GM12878 (cell line): ENCODE data around the gene BMP8B. TPM values are rescaled to one million over a fixed set of nuclear protein-coding genes. Genes with fewer than 3 reads are reported as not detected.

Experiments
- ATAC-seq: fragments of 200-7000 bp; cut with Tn5 transposase; 3 replicates; pipeline ENCODE4 v1.9.1; 2020; ENCODE audit warnings: mild to moderate bottlenecking, moderate library complexity
- BruUV-seq: library from RNA; stranded (reverse); fragments of 400-500 nt; replicated peaks from 2 replicates; lab custom pipeline; 2021; lab: Mats Ljungman, UMichigan
- CTCF ChIA-PET: fragments of 300-600 bp; sonication (Branson Sonifier 250); formaldehyde crosslinking; extraction: SDS; loops from one replicate; lab custom pipeline; 2021; ENCODE audit warnings: inconsistent platforms; lab: Yijun Ruan, JAX
- POLR2A ChIA-PET: fragments of 350-600 bp; formaldehyde crosslinking; extraction: SDS; loops from one replicate; lab custom pipeline; 2021; ENCODE audit warnings: inconsistent platforms; lab: Charles Lee
- RAD21 ChIA-PET: fragments of 300-600 bp; sonication (Branson Sonifier 250); formaldehyde crosslinking; loops from one replicate; lab custom pipeline; 2023; ENCODE audit warnings: antibody characterized with exemption; ENCODE audit not compliant: unreplicated experiment; lab: Charles Lee
- SMC1A ChIA-PET: fragments of 300-600 bp; sonication (Branson Sonifier 250); formaldehyde crosslinking; loops from one replicate; lab custom pipeline; 2023; ENCODE audit not compliant: unreplicated experiment, uncharacterized antibody; lab: Charles Lee
- DNase-seq: peaks from one replicate; pipeline ENCODE4 v3.0.0-alpha.2; 2011; ENCODE audit warnings: low read depth, low spot score
- FAIRE-seq: peaks from 3 replicates; lab custom pipeline; 2011; peaks lifted over from hg19 to GRCh38; lab: Jason Lieb, UNC
- H2AFZ ChIP-seq: 2 replicates; pipeline ENCODE4 v1.6.0; 2011; ENCODE audit warnings: low read depth, low read length, control low read depth; ENCODE audit not compliant: control insufficient read depth
- H3K27ac ChIP-seq: 2 replicates; pipeline ENCODE4 v1.5.1; 2011; ENCODE audit warnings: control low read depth; ENCODE audit not compliant: control insufficient read depth, insufficient read depth
- H3K27me3 ChIP-seq, 2 experiments: replicated peaks in 1 of 2; 2 replicates each; pipeline versions ENCODE4 v1.6.0 to v1.6.1; 2011; ENCODE audit warnings: low read length in 1 of 2; ENCODE audit not compliant: control insufficient read depth in 2 of 2, insufficient read depth in 2 of 2
- H3K36me3 ChIP-seq, 2 experiments: 2 replicates each; pipeline ENCODE4 v1.5.1; 2011; ENCODE audit warnings: low read length in 1 of 2; ENCODE audit not compliant: control insufficient read depth in 2 of 2, insufficient read depth in 2 of 2
- H3K4me1 ChIP-seq: 2 replicates; pipeline ENCODE4 v1.6.1; 2011; ENCODE audit warnings: mild to moderate bottlenecking, low read length, moderate library complexity, mixed read lengths; ENCODE audit not compliant: control insufficient read depth, insufficient read depth
- H3K4me2 ChIP-seq: 2 replicates; pipeline ENCODE4 v1.6.0; 2011; ENCODE audit warnings: control low read depth; ENCODE audit not compliant: control insufficient read depth, insufficient read depth
- H3K4me3 ChIP-seq: fragments of 200-600 bp; sonication (generic); 2 replicates; pipeline ENCODE4 v1.5.1; 2016
- H3K79me2 ChIP-seq: 2 replicates; pipeline ENCODE4 v1.6.0; 2011; ENCODE audit warnings: low read length; ENCODE audit not compliant: control insufficient read depth, insufficient read depth
- H3K9ac ChIP-seq: 2 replicates; pipeline ENCODE4 v1.8.0; 2011; ENCODE audit warnings: low read length, control low read depth, mixed read lengths; ENCODE audit not compliant: control insufficient read depth, insufficient read depth
- H3K9me3 ChIP-seq: replicated peaks from 3 replicates; pipeline ENCODE4 v1.5.1; 2011; ENCODE audit warnings: mild to moderate bottlenecking, low read length; ENCODE audit not compliant: control insufficient read depth, insufficient read depth
- H4K20me1 ChIP-seq: 2 replicates; pipeline ENCODE4 v1.6.0; 2011; ENCODE audit not compliant: control insufficient read depth, insufficient read depth
- CBX5 ChIP-seq: sonication (generic); IDR thresholded peaks from 2 replicates; pipeline ENCODE4 v1.6.1; 2016; ENCODE audit warnings: low read depth, moderate library complexity, mild to moderate bottlenecking, inconsistent platforms
- CEBPB ChIP-seq, 2 experiments: fragments of 150-350 bp in 1 of 2; IDR thresholded peaks; 2 replicates each; pipeline ENCODE4 v1.6.1; 2012 to 2014; ENCODE audit warnings: low read depth in 2 of 2, low read length in 2 of 2, borderline replicate concordance in 1 of 2, inconsistent platforms in 1 of 2
- DPF2 ChIP-seq: fragments of 450-650 bp; IDR thresholded peaks from 2 replicates; pipeline ENCODE4 v1.6.1; 2017; ENCODE audit warnings: mild to moderate bottlenecking
- FOXM1 ChIP-seq: IDR thresholded peaks from 2 replicates; pipeline ENCODE4 v1.6.1; 2012; ENCODE audit warnings: low read depth, mild to moderate bottlenecking, inconsistent platforms, low read length, moderate library complexity
- NFYA ChIP-seq: IDR thresholded peaks from 2 replicates; pipeline ENCODE4 v1.6.1; 2011; ENCODE audit warnings: low read depth, mild to moderate bottlenecking, low read length, improper control_type of control experiment, borderline replicate concordance
- NFYB ChIP-seq: IDR thresholded peaks from 2 replicates; pipeline ENCODE4 v1.6.1; 2011; ENCODE audit warnings: low read depth, mild to moderate bottlenecking, low read length, improper control_type of control experiment, moderate library complexity; ENCODE audit not compliant: insufficient read depth
- RFX5 ChIP-seq: IDR thresholded peaks from 2 replicates; pipeline ENCODE4 v1.6.1; 2011; ENCODE audit warnings: low read depth, low read length, improper control_type of control experiment
- SRF ChIP-seq, 2 experiments: IDR thresholded peaks; 2 replicates each; pipeline ENCODE4 v1.6.1; 2011; ENCODE audit warnings: low read depth in 2 of 2, low read length in 2 of 2, mild to moderate bottlenecking in 1 of 2, moderate library complexity in 1 of 2
- ZSCAN29 ChIP-seq: fragments of 450-650 bp; IDR thresholded peaks from 2 replicates; pipeline ENCODE4 v1.6.1; 2017; ENCODE audit warnings: mild to moderate bottlenecking, moderate library complexity
- WGBS: methylation state at CpG from one replicate; pipeline ENCODE4 v1.1.6; 2016; ENCODE audit warnings: low lambda C conversion rate; ENCODE audit not compliant: insufficient replicate concordance, insufficient coverage; ENCODE audit errors: missing lambda C conversion rate; 5-methylcytosine and 5-hydroxymethylcytosine counted together
- in situ Hi-C: fragments of 300-500 bp; cut with MboI; formaldehyde crosslinking; loops from 9 replicates; pipeline ENCODE4 v1.14.3; 2018; ENCODE audit warnings: mixed read lengths
- intact Hi-C: fragments of 100-400 bp; cut with micrococcal nuclease; formaldehyde crosslinking; loops from one replicate; pipeline ENCODE4 v1.14.2; 2022; ENCODE audit not compliant: unreplicated experiment
- polyA plus RNA-seq, 11 experiments: library from polyadenylated mRNA; depleted of rRNA in 4 of 11; unstranded in 6 of 11; stranded (reverse) in 5 of 11; fragments of >200 nt; fragmentation: Nextera tagmentation in 4 of 11; fragmentation: Illumina TruSeq in 1 of 11; extraction: Ambion mirVana in 4 of 11; extraction: Trizol in 1 of 11; gene quantifications; 1 replicate in 1 of 11; 2 replicates in 10 of 11; pipeline versions ENCODE4 v1.2.1 to v1.2.3, GENCODE V29; 2011 to 2016; ENCODE audit warnings: inconsistent platforms in 2 of 11, missing spikeins in 2 of 11, low read depth in 1 of 11
- total RNA-seq, 4 experiments: library from RNA; depleted of rRNA in 3 of 4; stranded (reverse); fragments of >200 nt in 3 of 4; fragmentation: Illumina TruSeq in 1 of 4; extraction: Trizol in 1 of 4; gene quantifications; 2 replicates each; pipeline versions ENCODE4 v1.2.1 to v1.2.3, GENCODE V29; 2013 to 2021
- TF ChIP-seq, protein P1 (sequence below): fragments of 150-350 bp; IDR thresholded peaks from 2 replicates; pipeline ENCODE4 v1.6.1; 2016; ENCODE audit warnings: low read depth, low read length
- TF ChIP-seq, protein P2 (sequence below): fragments of 450-650 bp; IDR thresholded peaks from 2 replicates; pipeline ENCODE4 v1.6.1; 2016; ENCODE audit warnings: mild to moderate bottlenecking, moderate library complexity, borderline replicate concordance

Gene BMP8B
- total and polyA plus RNA-seq, 10 of the 15 experiments (the other 5 are each of a cell fraction or from before 2014, with no cell fraction given): 0.09 to 1.2 (median 0.52) TPM

DNA sequence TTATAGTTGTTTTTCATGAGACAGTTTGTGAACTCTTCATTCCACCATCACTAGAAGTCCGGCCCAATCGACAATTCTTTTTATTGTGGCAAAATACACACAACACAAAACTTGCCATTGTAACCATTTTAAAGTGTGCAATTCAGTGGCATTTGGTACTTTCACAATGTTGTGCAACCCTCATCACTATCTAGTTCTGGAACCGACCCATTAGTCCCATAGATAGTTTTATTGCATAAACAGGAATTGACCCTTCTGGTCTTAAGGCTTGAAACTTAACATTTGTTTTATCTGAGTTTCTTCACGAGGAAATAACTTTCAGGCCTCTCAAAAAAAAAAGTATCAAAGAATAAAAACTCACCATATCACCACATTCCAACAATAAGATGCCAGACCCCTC lies 58.8 kb downstream of the BMP8B start:
- in situ Hi-C loops: no loop called here
- ATAC-seq (no peak), DNase-seq (no peak), FAIRE-seq (no peak)
- ChIA-PET POLR2A (no interaction called here), CTCF (no interaction called here), SMC1A (interaction anchor here (1.0 to 1.3 kb wide), 3 partner anchors 8 to 69 kb away, joined by 3 read pairs; no protein-coding TSS in a partner anchor), RAD21 (no interaction called here)
- no peak for TF ChIP-seq FOXM1
- TF ChIP-seq RFX5: no peak
- no peak for TF ChIP-seq DPF2
- TF ChIP-seq CEBPB (IDR thresholded peaks at IDR 0.05; ENCODE audit: borderline replicate concordance in 1 of 2, low read depth in 2 of 2, low read length in 2 of 2): no peak
- no peak for TF ChIP-seq NFYB
- TF ChIP-seq SRF (IDR thresholded peaks at IDR 0.05; ENCODE audit: low read depth in 2 of 2, low read length in 2 of 2): no peak
- TF ChIP-seq, protein P1, sequence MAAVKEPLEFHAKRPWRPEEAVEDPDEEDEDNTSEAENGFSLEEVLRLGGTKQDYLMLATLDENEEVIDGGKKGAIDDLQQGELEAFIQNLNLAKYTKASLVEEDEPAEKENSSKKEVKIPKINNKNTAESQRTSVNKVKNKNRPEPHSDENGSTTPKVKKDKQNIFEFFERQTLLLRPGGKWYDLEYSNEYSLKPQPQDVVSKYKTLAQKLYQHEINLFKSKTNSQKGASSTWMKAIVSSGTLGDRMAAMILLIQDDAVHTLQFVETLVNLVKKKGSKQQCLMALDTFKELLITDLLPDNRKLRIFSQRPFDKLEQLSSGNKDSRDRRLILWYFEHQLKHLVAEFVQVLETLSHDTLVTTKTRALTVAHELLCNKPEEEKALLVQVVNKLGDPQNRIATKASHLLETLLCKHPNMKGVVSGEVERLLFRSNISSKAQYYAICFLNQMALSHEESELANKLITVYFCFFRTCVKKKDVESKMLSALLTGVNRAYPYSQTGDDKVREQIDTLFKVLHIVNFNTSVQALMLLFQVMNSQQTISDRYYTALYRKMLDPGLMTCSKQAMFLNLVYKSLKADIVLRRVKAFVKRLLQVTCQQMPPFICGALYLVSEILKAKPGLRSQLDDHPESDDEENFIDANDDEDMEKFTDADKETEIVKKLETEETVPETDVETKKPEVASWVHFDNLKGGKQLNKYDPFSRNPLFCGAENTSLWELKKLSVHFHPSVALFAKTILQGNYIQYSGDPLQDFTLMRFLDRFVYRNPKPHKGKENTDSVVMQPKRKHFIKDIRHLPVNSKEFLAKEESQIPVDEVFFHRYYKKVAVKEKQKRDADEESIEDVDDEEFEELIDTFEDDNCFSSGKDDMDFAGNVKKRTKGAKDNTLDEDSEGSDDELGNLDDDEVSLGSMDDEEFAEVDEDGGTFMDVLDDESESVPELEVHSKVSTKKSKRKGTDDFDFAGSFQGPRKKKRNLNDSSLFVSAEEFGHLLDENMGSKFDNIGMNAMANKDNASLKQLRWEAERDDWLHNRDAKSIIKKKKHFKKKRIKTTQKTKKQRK: no peak
- TF ChIP-seq CBX5: no peak
- no peak for TF ChIP-seq ZSCAN29
- TF ChIP-seq, protein P2, sequence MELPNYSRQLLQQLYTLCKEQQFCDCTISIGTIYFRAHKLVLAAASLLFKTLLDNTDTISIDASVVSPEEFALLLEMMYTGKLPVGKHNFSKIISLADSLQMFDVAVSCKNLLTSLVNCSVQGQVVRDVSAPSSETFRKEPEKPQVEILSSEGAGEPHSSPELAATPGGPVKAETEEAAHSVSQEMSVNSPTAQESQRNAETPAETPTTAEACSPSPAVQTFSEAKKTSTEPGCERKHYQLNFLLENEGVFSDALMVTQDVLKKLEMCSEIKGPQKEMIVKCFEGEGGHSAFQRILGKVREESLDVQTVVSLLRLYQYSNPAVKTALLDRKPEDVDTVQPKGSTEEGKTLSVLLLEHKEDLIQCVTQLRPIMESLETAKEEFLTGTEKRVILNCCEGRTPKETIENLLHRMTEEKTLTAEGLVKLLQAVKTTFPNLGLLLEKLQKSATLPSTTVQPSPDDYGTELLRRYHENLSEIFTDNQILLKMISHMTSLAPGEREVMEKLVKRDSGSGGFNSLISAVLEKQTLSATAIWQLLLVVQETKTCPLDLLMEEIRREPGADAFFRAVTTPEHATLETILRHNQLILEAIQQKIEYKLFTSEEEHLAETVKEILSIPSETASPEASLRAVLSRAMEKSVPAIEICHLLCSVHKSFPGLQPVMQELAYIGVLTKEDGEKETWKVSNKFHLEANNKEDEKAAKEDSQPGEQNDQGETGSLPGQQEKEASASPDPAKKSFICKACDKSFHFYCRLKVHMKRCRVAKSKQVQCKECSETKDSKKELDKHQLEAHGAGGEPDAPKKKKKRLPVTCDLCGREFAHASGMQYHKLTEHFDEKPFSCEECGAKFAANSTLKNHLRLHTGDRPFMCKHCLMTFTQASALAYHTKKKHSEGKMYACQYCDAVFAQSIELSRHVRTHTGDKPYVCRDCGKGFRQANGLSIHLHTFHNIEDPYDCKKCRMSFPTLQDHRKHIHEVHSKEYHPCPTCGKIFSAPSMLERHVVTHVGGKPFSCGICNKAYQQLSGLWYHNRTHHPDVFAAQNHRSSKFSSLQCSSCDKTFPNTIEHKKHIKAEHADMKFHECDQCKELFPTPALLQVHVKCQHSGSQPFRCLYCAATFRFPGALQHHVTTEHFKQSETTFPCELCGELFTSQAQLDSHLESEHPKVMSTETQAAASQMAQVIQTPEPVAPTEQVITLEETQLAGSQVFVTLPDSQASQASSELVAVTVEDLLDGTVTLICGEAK: no peak
- TF ChIP-seq NFYA: no peak
- Histone ChIP-seq H4K20me1 (no peaks in the 10 kb centered on the region), H3K36me3 (no peaks in the 10 kb centered on the region), H3K79me2 (no peaks in the 10 kb centered on the region), H3K4me2 (no peak overlapping the region), H3K9ac (no peak overlapping the region), H3K4me3 (no peak overlapping the region), H3K4me1 (peaks cover 14% of the 10 kb centered on the region), H3K27me3 (no peaks in the 10 kb centered on the region), H2AFZ (no peak overlapping the region), H3K27ac (no peak overlapping the region), H3K9me3 (no peaks in the 10 kb centered on the region; the same call in 2 of the 3 replicates)
- WGBS: 28% methylated on average over 4 of the region's 4 CpGs
- intact Hi-C loops: loop anchor here (10.0 kb wide), 1 partner anchor 265 kb away; no protein-coding TSS in a partner anchor
- no TSS peak for BruUV-seq
